NT2/D1 (cell line): ENCODE data around the gene BPI.

ENCODE experiments used
- SUZ12 ChIP-seq: IDR thresholded peaks from 2 replicates; pipeline ENCODE4 v1.6.1; 2011; ENCODE audit not compliant: insufficient read length, insufficient read depth; ENCODE audit errors: extremely low read depth
- ZNF274 ChIP-seq: IDR thresholded peaks from 2 replicates; pipeline ENCODE4 v1.6.1; 2011; ENCODE audit warnings: mild to moderate bottlenecking, low read depth, low read length

- TF ChIP-seq SUZ12 = no peak
- no peak for TF ChIP-seq ZNF274
Measured at GRCh38 chr20:38302786-38303185, 1.2 kb upstream of the BPI start.
